Measurements from ENCODE around the gene CFAP70.

The CFAP70 gene

DNA sequence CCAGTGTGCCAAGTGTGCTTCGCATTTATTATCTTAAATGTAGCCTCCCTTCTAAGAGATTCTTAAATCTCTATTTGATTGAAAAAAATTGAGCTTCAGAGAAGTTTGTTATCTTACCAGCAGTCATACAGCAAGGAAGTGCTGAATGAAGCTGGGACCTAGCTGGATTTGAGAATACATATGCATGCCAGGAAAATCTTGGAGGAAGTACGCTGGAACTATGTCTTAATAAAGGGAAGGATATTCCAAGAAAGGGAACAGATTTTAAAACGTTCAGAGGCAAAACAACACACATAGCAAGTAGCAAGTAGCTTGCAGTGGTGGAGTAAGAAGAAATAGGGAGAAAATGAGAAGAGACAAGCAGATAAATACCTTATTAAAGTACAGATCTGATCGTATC is 1.5 kb downstream of the CFAP70 start:
- Histone ChIP-seq H3K9me2 (ENCODE audit: low read depth, low read length) (no peaks in the 10 kb centered on the region), H3K4me2 (ENCODE audit: low read length) (no peak overlapping the region), H3K9ac (ENCODE audit: low read length) (no peak overlapping the region), H3F3A (ENCODE audit: insufficient read depth, low read length) (peaks cover 3% of the 10 kb centered on the region; the same call in 1 of the 2 replicates), H3K9me3 (ENCODE audit: low read length) (no peaks in the 10 kb centered on the region), H3K27ac (ENCODE audit: low read depth, low read length, poor library complexity, severe bottlenecking) (no peak overlapping the region), H4K20me1 (ENCODE audit: insufficient read depth, low read length) (no peaks in the 10 kb centered on the region), H3K27me3 (ENCODE audit: insufficient read depth, low read length) (no peaks in the 10 kb centered on the region), H3K36me3 (ENCODE audit: insufficient read depth, low read length) (no peaks in the 10 kb centered on the region), H2AFZ (ENCODE audit: low read length) (no peak overlapping the region), H3K4me1 (ENCODE audit: insufficient read depth, low read length, severe bottlenecking) (peaks cover 17% of the 10 kb centered on the region), H3K79me2 (ENCODE audit: insufficient read depth, low read length) (no peaks in the 10 kb centered on the region), H3K4me3 (ENCODE audit: low read depth, low read length, poor library complexity, severe bottlenecking) (no peak overlapping the region)
- TF ChIP-seq EZH2 (IDR thresholded peaks at IDR 0.05; ENCODE audit: borderline replicate concordance, low read length), result no peak
- TF ChIP-seq, protein P1, sequence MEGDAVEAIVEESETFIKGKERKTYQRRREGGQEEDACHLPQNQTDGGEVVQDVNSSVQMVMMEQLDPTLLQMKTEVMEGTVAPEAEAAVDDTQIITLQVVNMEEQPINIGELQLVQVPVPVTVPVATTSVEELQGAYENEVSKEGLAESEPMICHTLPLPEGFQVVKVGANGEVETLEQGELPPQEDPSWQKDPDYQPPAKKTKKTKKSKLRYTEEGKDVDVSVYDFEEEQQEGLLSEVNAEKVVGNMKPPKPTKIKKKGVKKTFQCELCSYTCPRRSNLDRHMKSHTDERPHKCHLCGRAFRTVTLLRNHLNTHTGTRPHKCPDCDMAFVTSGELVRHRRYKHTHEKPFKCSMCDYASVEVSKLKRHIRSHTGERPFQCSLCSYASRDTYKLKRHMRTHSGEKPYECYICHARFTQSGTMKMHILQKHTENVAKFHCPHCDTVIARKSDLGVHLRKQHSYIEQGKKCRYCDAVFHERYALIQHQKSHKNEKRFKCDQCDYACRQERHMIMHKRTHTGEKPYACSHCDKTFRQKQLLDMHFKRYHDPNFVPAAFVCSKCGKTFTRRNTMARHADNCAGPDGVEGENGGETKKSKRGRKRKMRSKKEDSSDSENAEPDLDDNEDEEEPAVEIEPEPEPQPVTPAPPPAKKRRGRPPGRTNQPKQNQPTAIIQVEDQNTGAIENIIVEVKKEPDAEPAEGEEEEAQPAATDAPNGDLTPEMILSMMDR (IDR thresholded peaks at IDR 0.05; ENCODE audit: low read length), result no peak

DNA sequence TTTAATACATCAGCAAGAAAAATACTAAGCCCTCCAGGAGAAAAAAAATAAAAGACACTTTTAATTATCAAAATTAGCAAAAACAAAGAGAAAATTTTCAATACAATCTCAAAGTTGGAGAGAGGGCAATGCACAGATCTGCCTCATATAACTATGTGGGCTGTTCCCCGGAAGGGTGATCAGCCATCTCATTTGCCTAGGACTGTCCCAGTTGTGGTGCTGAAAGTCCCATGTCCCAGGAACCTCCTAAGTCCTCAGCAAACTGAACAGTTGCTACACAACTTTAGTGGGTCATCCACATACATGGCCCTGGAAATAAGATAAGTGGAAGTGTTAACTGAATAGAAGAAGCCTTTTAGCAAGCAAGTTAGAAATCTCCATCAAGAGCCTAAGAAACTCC is 14.4 kb downstream of the CFAP70 start:
- H2AFZ ChIP-seq (ENCODE audit: low read length), result no peak overlapping the region
- H3K4me1 ChIP-seq (ENCODE audit: insufficient read depth, low read length, severe bottlenecking), result no peaks in the 10 kb centered on the region

DNA sequence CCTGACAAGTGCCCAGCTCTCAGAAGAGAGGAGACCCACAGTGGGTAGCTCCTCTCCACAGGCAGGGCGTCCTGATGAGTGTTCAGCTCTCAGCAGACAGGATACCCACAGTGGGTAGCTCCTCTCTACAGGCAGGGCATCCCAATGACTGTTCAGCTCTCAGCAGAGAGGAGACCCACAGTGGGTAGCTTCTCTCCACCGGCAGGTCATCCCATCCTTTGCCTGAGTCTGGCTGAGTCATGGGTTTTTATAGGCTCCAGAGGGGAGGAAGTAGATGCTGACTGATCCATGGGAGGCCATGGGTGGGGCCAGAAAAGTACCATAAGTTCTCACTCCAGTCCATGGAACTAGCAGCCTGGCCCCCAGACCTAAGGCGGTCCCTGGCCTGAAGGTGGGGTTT is 18.5 kb downstream of the CFAP70 start:
- Histone ChIP-seq H3K4me3 (ENCODE audit: low read depth, low read length, poor library complexity, severe bottlenecking) (no peak overlapping the region), H3K9me2 (ENCODE audit: low read depth, low read length) (no peaks in the 10 kb centered on the region), H3K36me3 (ENCODE audit: insufficient read depth, low read length) (peaks cover 7% of the 10 kb centered on the region; the same call in 1 of the 2 replicates), H3K4me2 (ENCODE audit: low read length) (no peak overlapping the region), H3K27me3 (ENCODE audit: insufficient read depth, low read length) (no peaks in the 10 kb centered on the region), H3F3A (ENCODE audit: insufficient read depth, low read length) (no peaks in the 10 kb centered on the region), H3K9ac (ENCODE audit: low read length) (no peak overlapping the region), H3K4me1 (ENCODE audit: insufficient read depth, low read length, severe bottlenecking) (no peaks in the 10 kb centered on the region), H3K27ac (ENCODE audit: low read depth, low read length, poor library complexity, severe bottlenecking) (no peak overlapping the region), H3K79me2 (ENCODE audit: insufficient read depth, low read length) (no peaks in the 10 kb centered on the region), H3K9me3 (ENCODE audit: low read length) (0 out of 2 replicates have a peak, but pooled peaks cover 3% of the 10 kb centered on the region), H2AFZ (ENCODE audit: low read length) (no peak overlapping the region), H4K20me1 (ENCODE audit: insufficient read depth, low read length) (no peaks in the 10 kb centered on the region)
- TF ChIP-seq, protein P1 (IDR thresholded peaks at IDR 0.05; ENCODE audit: low read length), result no peak
- TF ChIP-seq EZH2 (IDR thresholded peaks at IDR 0.05; ENCODE audit: borderline replicate concordance, low read length), result no peak

More for the DNA sequence above, 14.4 kb downstream of the CFAP70 start:
- H3K27me3 ChIP-seq (ENCODE audit: insufficient read depth, low read length), result no peaks in the 10 kb centered on the region
- peaks cover 7% of the 10 kb centered on the region; the same call in 1 of the 2 replicates for H3K36me3 ChIP-seq (ENCODE audit: insufficient read depth, low read length)
- H4K20me1 ChIP-seq (ENCODE audit: insufficient read depth, low read length), result no peaks in the 10 kb centered on the region
- no peaks in the 10 kb centered on the region for H3F3A ChIP-seq (ENCODE audit: insufficient read depth, low read length)
- H3K79me2 ChIP-seq (ENCODE audit: insufficient read depth, low read length), result no peaks in the 10 kb centered on the region
- TF ChIP-seq, protein P1 (IDR thresholded peaks at IDR 0.05; ENCODE audit: low read length), result no peak
- TF ChIP-seq EZH2 (IDR thresholded peaks at IDR 0.05; ENCODE audit: borderline replicate concordance, low read length), result no peak
- H3K4me3 ChIP-seq (ENCODE audit: low read depth, low read length, poor library complexity, severe bottlenecking), result no peak overlapping the region
- no peak overlapping the region for H3K9ac ChIP-seq (ENCODE audit: low read length)
- H3K9me2 ChIP-seq (ENCODE audit: low read depth, low read length), result no peaks in the 10 kb centered on the region
- H3K27ac ChIP-seq (ENCODE audit: low read depth, low read length, poor library complexity, severe bottlenecking), result no peak overlapping the region
- H3K4me2 ChIP-seq (ENCODE audit: low read length), result no peak overlapping the region
- 0 out of 2 replicates have a peak, but pooled peaks cover 3% of the 10 kb centered on the region for H3K9me3 ChIP-seq (ENCODE audit: low read length)
